Ishikawa (cell line): ENCODE results near the gene PPM1E.

Source experiments
- CEBPB ChIP-seq: IDR thresholded peaks from 2 replicates; pipeline ENCODE4 v1.6.1; 2012
- EGR1 ChIP-seq: IDR thresholded peaks from 2 replicates; pipeline ENCODE4 v1.6.1; 2012
- EP300 ChIP-seq: IDR thresholded peaks from 2 replicates; pipeline ENCODE4 v1.6.1; 2012; ENCODE audit warnings: borderline replicate concordance
- FOXM1 ChIP-seq: IDR thresholded peaks from 2 replicates; pipeline ENCODE4 v1.6.1; 2012; ENCODE audit warnings: low read depth, borderline replicate concordance
- MAX ChIP-seq: IDR thresholded peaks from 2 replicates; pipeline ENCODE4 v1.6.1; 2012
- NFIC ChIP-seq: IDR thresholded peaks from 2 replicates; pipeline ENCODE4 v1.6.1; 2012
- RAD21 ChIP-seq: IDR thresholded peaks from 2 replicates; pipeline ENCODE4 v1.6.1; 2012; ENCODE audit warnings: low read depth
- REST ChIP-seq: IDR thresholded peaks from 2 replicates; pipeline ENCODE4 v1.6.1; 2012; ENCODE audit warnings: low read depth, mild to moderate bottlenecking
- TAF1 ChIP-seq: IDR thresholded peaks from 2 replicates; pipeline ENCODE4 v1.6.1; 2012; ENCODE audit warnings: low read depth, mild to moderate bottlenecking
- TEAD4 ChIP-seq: IDR thresholded peaks from 2 replicates; pipeline ENCODE4 v1.6.1; 2012
- ZBTB7A ChIP-seq: IDR thresholded peaks from 2 replicates; pipeline ENCODE4 v1.6.1; 2012; ENCODE audit warnings: low read depth

GRCh38 chr17:58822148-58823050, 66.7 kb downstream of the PPM1E start:
- TF ChIP-seq EGR1 (no peak), RAD21 (no peak), REST (no peak), TEAD4 (no peak), ZBTB7A (no peak), CEBPB (no peak), FOXM1 (no peak), MAX (no peak), EP300 (no peak), TAF1 (no peak), NFIC (no peak)
